ENCODE measurements around the gene TMEM39A. TPM values are rescaled to one million over a fixed set of nuclear protein-coding genes. Genes with fewer than 3 reads are reported as not detected.
A peak's percentile ranks its signal among the peaks of the same experiment; 100 is the strongest.

Gene TMEM39A
- total and polyA plus RNA-seq, 4 donors = 9.3 to 51.2 (median 37.9) TPM

DNA sequence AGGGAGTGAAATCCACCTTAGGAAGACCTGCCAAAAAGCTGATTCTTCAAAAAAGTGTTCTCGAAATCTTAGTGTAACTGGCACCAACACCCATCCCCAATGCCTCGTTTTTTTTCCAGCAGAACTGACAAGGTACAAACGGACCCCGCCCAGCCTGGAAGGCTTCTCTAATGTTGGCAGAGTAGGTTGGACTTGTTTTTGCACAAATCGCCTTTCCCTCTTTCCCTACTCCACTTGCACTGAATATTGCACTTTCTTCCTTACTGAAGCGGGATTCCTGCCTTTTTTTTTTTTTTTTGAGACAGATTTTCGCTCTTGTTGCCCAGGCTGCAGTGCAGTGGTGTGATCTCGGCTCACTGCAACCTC lies 34.4 kb upstream of the TMEM39A start:
- DNase-seq (peak; percentile 29 to 42 (median 42)), ATAC-seq (ENCODE audit: insufficient read depth, low FRiP score) (peak; percentile 6)
- Histone ChIP-seq H3K4me1 (ENCODE audit: control insufficient read depth in 5 of 5, insufficient read depth in 5 of 5, low read length in 5 of 5) (peaks cover 3 to 29% (median 5%) of the 10 kb centered on the region in 5 donors), H3K4me3 (peak overlapping the region; percentile 43), H3K9ac (ENCODE audit: insufficient read depth in 1 of 2, low read length in 2 of 2) (peak overlapping the region in 1 of 2 donors; percentile 72), H3K27ac (ENCODE audit: low read depth in 1 of 2, low read length in 1 of 2) (peak overlapping the region; percentile 44 to 79), H3K9me3 (ENCODE audit: control insufficient read depth in 4 of 4, insufficient read depth in 3 of 4, low read length in 3 of 4) (no peaks in the 10 kb centered on the region), H3K36me3 (ENCODE audit: control insufficient read depth in 4 of 4, insufficient read depth in 4 of 4, low read length in 4 of 4) (peaks cover 0 to 4% (median 3%) of the 10 kb centered on the region in 4 donors), H3K27me3 (ENCODE audit: control insufficient read depth in 3 of 3, insufficient read depth in 3 of 3, low read length in 2 of 3) (no peaks in the 10 kb centered on the region)
- TF ChIP-seq, protein P1, sequence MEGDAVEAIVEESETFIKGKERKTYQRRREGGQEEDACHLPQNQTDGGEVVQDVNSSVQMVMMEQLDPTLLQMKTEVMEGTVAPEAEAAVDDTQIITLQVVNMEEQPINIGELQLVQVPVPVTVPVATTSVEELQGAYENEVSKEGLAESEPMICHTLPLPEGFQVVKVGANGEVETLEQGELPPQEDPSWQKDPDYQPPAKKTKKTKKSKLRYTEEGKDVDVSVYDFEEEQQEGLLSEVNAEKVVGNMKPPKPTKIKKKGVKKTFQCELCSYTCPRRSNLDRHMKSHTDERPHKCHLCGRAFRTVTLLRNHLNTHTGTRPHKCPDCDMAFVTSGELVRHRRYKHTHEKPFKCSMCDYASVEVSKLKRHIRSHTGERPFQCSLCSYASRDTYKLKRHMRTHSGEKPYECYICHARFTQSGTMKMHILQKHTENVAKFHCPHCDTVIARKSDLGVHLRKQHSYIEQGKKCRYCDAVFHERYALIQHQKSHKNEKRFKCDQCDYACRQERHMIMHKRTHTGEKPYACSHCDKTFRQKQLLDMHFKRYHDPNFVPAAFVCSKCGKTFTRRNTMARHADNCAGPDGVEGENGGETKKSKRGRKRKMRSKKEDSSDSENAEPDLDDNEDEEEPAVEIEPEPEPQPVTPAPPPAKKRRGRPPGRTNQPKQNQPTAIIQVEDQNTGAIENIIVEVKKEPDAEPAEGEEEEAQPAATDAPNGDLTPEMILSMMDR (IDR thresholded peaks at IDR 0.05; ENCODE audit: control extremely low read depth, extremely low read depth) = no peak
- 7 to 10% methylated on average over 8 of the region's 8 CpGs for WGBS, 2 donors

DNA sequence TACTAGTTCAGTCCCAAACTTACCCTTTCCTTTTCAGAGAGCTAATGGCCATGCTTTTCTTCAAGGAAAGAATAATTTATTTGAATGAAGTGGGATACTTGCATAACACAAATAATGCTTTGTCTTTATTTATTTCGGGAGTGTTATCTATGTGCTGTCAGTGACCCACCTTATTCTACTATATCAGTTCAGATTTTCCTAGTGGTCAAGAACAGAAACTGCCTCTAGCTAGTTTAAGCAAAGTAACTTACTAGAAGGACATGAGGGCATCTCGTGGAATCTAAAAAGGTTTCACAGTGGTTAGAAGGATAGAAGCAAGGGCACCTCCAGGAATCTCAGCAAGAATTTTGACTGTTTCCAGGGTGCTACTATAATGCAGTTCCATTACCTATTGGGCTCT lies 31.2 kb upstream of the TMEM39A start:
- WGBS, 2 donors = 92 to 96% methylated on average over 2 of the region's 2 CpGs
- H3K9ac ChIP-seq (ENCODE audit: insufficient read depth in 1 of 2, low read length in 2 of 2) = no peak overlapping the region
- no peak overlapping the region for H3K4me3 ChIP-seq
- H3K36me3 ChIP-seq (ENCODE audit: control insufficient read depth in 4 of 4, insufficient read depth in 4 of 4, low read length in 4 of 4) = peaks cover 0 to 12% (median 5%) of the 10 kb centered on the region in 4 donors
- no peak overlapping the region for H3K27ac ChIP-seq (ENCODE audit: low read depth in 1 of 2, low read length in 1 of 2)
- TF ChIP-seq, protein P1 (IDR thresholded peaks at IDR 0.05; ENCODE audit: control extremely low read depth, extremely low read depth) = no peak
- DNase-seq (no peak), ATAC-seq (ENCODE audit: insufficient read depth, low FRiP score) (no peak)
- no peaks in the 10 kb centered on the region for H3K9me3 ChIP-seq (ENCODE audit: control insufficient read depth in 4 of 4, insufficient read depth in 3 of 4, low read length in 3 of 4)
- peaks cover 2 to 10% (median 4%) of the 10 kb centered on the region in 5 donors for H3K4me1 ChIP-seq (ENCODE audit: control insufficient read depth in 5 of 5, insufficient read depth in 5 of 5, low read length in 5 of 5)
- no peaks in the 10 kb centered on the region for H3K27me3 ChIP-seq (ENCODE audit: control insufficient read depth in 3 of 3, insufficient read depth in 3 of 3, low read length in 2 of 3)

DNA sequence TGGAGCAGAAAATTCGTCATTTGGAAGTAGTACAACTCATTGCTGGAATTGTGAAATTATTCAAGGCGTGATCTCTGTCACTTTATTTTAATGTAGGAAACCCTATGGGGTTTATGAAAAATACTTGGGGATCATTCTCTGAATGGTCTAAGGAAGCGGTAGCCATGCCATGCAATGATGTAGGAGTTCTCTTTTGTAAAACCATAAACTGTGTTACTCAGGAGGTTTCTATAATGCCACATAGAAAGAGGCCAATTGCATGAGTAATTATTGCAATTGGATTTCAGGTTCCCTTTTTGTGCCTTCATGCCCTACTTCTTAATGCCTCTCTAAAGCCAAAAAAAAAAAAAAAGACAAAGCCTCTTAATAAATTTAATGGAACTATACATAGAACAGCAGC lies 29.4 kb upstream of the TMEM39A start:
- Histone ChIP-seq H3K27ac (ENCODE audit: low read depth in 1 of 2, low read length in 1 of 2) (no peak overlapping the region), H3K27me3 (ENCODE audit: control insufficient read depth in 3 of 3, insufficient read depth in 3 of 3, low read length in 2 of 3) (no peaks in the 10 kb centered on the region), H3K4me3 (no peak overlapping the region), H3K9me3 (ENCODE audit: control insufficient read depth in 4 of 4, insufficient read depth in 3 of 4, low read length in 3 of 4) (no peaks in the 10 kb centered on the region), H3K4me1 (ENCODE audit: control insufficient read depth in 5 of 5, insufficient read depth in 5 of 5, low read length in 5 of 5) (peaks cover 0 to 8% (median 2%) of the 10 kb centered on the region in 5 donors), H3K9ac (ENCODE audit: insufficient read depth in 1 of 2, low read length in 2 of 2) (no peak overlapping the region), H3K36me3 (ENCODE audit: control insufficient read depth in 4 of 4, insufficient read depth in 4 of 4, low read length in 4 of 4) (peaks cover 1 to 19% (median 5%) of the 10 kb centered on the region in 4 donors)
- ATAC-seq (ENCODE audit: insufficient read depth, low FRiP score) (no peak), DNase-seq (no peak)
- WGBS, 2 donors = 91 to 95% methylated on average over 3 of the region's 3 CpGs
- TF ChIP-seq, protein P1 (IDR thresholded peaks at IDR 0.05; ENCODE audit: control extremely low read depth, extremely low read depth) = no peak

DNA sequence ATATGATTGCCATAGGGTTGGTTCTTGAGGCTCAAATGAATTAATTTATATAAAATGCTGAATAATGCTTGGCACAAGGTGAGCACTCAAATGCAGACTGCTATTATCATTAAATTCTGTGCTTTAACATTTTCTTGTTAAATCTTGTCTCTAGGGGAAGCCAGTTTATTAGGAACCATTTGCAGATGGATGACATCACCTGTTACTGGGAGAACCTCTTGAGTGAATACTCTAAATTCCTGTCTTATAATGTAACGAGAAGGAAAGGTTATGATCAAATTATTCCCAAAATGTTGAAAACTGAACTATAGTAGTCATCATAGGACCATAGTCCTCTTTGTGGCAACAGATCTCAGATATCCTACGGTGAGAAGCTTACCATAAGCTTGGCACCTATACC lies 28.7 kb upstream of the TMEM39A start:
- no peak overlapping the region for H3K4me3 ChIP-seq
- no peak for ATAC-seq (ENCODE audit: insufficient read depth, low FRiP score)
- 81 to 95% methylated on average over 2 of the region's 2 CpGs for WGBS, 2 donors

More for the DNA sequence above, 28.7 kb upstream of the TMEM39A start:
- H3K4me1 ChIP-seq (ENCODE audit: control insufficient read depth in 5 of 5, insufficient read depth in 5 of 5, low read length in 5 of 5) = peaks cover 0 to 1% (median 0%) of the 10 kb centered on the region in 5 donors
- H3K27me3 ChIP-seq (ENCODE audit: control insufficient read depth in 3 of 3, insufficient read depth in 3 of 3, low read length in 2 of 3) = no peaks in the 10 kb centered on the region
- no peak overlapping the region for H3K9ac ChIP-seq (ENCODE audit: insufficient read depth in 1 of 2, low read length in 2 of 2)
- no peaks in the 10 kb centered on the region for H3K9me3 ChIP-seq (ENCODE audit: control insufficient read depth in 4 of 4, insufficient read depth in 3 of 4, low read length in 3 of 4)
- DNase-seq = no peak
- H3K27ac ChIP-seq (ENCODE audit: low read depth in 1 of 2, low read length in 1 of 2) = no peak overlapping the region
- peaks cover 1 to 22% (median 6%) of the 10 kb centered on the region in 4 donors for H3K36me3 ChIP-seq (ENCODE audit: control insufficient read depth in 4 of 4, insufficient read depth in 4 of 4, low read length in 4 of 4)
- TF ChIP-seq, protein P1 (IDR thresholded peaks at IDR 0.05; ENCODE audit: control extremely low read depth, extremely low read depth) = no peak

All from lung (tissue), 12 donors.